Left lung (tissue), 10 donors: Measurements from ENCODE around the gene PREX1. TPM values are rescaled to one million over a fixed set of nuclear protein-coding genes. Genes with fewer than 3 reads are reported as not detected.

Source experiments
- ATAC-seq: fragments of 200-7000 bp; cut with Tn5 transposase; one replicate; pipeline ENCODE4 v1.9.1; 2020; ENCODE audit warnings: moderate library complexity
- DNase-seq, 4 donors: peaks; one replicate each; pipeline ENCODE4 v3.0.0-alpha.2; 2013 to 2020
- H3K27ac ChIP-seq, 2 donors: fragments of 200-600 bp; sonication (generic) in 1 of 2; one replicate each; pipeline versions ENCODE4 v1.5.0 to v1.8.0; 2020 to 2021
- H3K27me3 ChIP-seq, 2 donors: fragments of 200-600 bp; sonication (generic) in 1 of 2; one replicate each; pipeline versions ENCODE4 v1.5.0 to v1.8.0; 2020 to 2021
- H3K36me3 ChIP-seq, 2 donors: fragments of 200-600 bp; sonication (generic) in 1 of 2; one replicate each; pipeline versions ENCODE4 v1.5.0 to v1.8.0; 2020 to 2021
- H3K4me1 ChIP-seq, 2 donors: fragments of 200-600 bp; one replicate each; pipeline ENCODE4 v1.8.0; 2021
- H3K4me3 ChIP-seq, 2 donors: fragments of 200-600 bp; sonication (generic) in 1 of 2; one replicate each; pipeline versions ENCODE4 v1.5.0 to v1.8.0; 2020 to 2021; ENCODE audit warnings: mild to moderate bottlenecking in 1 of 2
- H3K9me3 ChIP-seq, 2 donors: fragments of 200-600 bp; sonication (generic) in 1 of 2; one replicate each; pipeline versions ENCODE4 v1.5.0 to v1.8.0; 2020 to 2021
- intact Hi-C, 2 donors: fragments of 100-400 bp; cut with DNase I; formaldehyde crosslinking; loops; one replicate each; pipeline versions ENCODE4 v1.11.2 to v1.14.2; 2022
- polyA plus RNA-seq, 6 donors: library from polyadenylated mRNA; unstranded; fragments of 120-200 nt; gene quantifications; one replicate each; pipeline ENCODE4 v1.2.1, GENCODE V29; 2013; ENCODE audit not compliant: insufficient read length in 6 of 6
- total RNA-seq, 2 donors: library from RNA; stranded (reverse); fragmentation: NEBNext Ultra II Directional; extraction: Animal tissue kit (Norgen Biotek cat#: 25700); gene quantifications; one replicate each; pipeline ENCODE4 v1.2.1, GENCODE V29; 2021
- TF ChIP-seq, protein P1 (sequence below), 2 donors: fragments of 200-600 bp; sonication (generic) in 1 of 2; IDR thresholded peaks; one replicate each; pipeline versions ENCODE4 v1.5.0 to v1.8.0; 2021; ENCODE audit warnings: antibody characterized with exemption in 2 of 2
- donor health status: DM: no; HTN: yes; CAD: no.
- donor health status: DM: no; HTN: no; CAD: no.

PREX1 gene
- total and polyA plus RNA-seq, 8 donors, result 20.3 to 111 (median 26.1) TPM

DNA sequence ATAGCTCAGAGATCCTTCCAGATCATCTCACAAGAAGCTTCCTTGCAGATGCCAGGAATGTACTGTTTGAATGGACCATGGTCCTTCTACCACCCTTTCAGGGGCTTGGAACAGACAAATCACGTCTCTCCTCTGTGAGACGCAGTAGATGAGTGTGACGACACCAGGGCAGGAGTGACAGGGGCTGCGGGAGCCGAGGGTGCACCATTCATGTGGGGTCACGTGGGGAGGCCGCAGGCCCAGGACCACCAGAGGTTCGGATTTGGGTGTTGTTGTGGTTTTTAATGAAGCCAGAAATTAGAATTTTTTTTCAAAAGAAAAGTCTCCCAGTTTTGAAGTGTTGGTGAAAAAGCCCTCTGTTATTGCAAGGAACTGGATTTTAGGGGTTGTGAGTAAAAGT lies 79.2 kb downstream of the PREX1 start:
- Histone ChIP-seq H3K27me3 (peaks cover 0 to 17% of the 10 kb centered on the region in 2 donors), H3K9me3 (no peaks in the 10 kb centered on the region), H3K4me1 (peaks cover 0 to 64% of the 10 kb centered on the region in 2 donors), H3K27ac (no peak overlapping the region), H3K4me3 (no peak overlapping the region), H3K36me3 (peaks cover 0 to 24% of the 10 kb centered on the region in 2 donors)
- TF ChIP-seq, protein P1, sequence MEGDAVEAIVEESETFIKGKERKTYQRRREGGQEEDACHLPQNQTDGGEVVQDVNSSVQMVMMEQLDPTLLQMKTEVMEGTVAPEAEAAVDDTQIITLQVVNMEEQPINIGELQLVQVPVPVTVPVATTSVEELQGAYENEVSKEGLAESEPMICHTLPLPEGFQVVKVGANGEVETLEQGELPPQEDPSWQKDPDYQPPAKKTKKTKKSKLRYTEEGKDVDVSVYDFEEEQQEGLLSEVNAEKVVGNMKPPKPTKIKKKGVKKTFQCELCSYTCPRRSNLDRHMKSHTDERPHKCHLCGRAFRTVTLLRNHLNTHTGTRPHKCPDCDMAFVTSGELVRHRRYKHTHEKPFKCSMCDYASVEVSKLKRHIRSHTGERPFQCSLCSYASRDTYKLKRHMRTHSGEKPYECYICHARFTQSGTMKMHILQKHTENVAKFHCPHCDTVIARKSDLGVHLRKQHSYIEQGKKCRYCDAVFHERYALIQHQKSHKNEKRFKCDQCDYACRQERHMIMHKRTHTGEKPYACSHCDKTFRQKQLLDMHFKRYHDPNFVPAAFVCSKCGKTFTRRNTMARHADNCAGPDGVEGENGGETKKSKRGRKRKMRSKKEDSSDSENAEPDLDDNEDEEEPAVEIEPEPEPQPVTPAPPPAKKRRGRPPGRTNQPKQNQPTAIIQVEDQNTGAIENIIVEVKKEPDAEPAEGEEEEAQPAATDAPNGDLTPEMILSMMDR (IDR thresholded peaks at IDR 0.05), result no peak
- ATAC-seq (no peak), DNase-seq (no peak)
- intact Hi-C loops, result no loop called here

DNA sequence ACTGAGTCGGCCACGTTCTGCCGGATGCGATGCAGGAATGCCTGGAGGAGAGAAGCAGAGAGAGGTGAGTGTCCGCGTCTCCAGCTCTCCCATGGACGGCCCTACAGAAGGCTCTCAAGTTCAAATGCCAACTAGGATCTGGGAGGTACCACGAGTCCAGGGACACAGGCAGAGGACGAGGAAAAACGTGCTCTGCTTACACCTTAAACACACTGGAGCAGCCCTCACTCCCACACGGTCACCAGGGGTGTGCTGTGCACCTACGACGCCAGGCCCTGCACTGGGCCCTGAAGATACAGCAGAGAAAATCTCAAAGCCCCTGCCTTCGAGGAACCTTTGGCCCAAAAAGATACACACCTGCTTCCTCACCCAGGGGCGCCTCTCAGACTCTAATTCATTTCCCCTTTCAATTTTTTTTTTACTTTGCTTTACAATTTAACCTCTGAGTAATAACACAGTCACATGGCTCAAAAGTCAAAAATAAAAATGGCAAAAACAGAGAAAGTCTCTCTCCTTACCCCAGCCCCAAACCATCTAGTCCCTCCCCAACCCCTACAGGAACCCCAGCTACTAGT lies 79.9 kb downstream of the PREX1 start:
- H3K9me3 ChIP-seq, result no peaks in the 10 kb centered on the region
- peaks cover 0 to 30% of the 10 kb centered on the region in 2 donors for H3K36me3 ChIP-seq
- H3K4me3 ChIP-seq, result no peak overlapping the region
- H3K4me1 ChIP-seq, result peaks cover 0 to 57% of the 10 kb centered on the region in 2 donors
- TF ChIP-seq, protein P1 (IDR thresholded peaks at IDR 0.05), result no peak
- no peak for ATAC-seq
- intact Hi-C loops, result no loop called here
- DNase-seq, result no peak
- peaks cover 0 to 17% of the 10 kb centered on the region in 2 donors for H3K27me3 ChIP-seq
- peak overlapping the region in 1 of 2 donors; percentile 16 for H3K27ac ChIP-seq

- Histone ChIP-seq H3K36me3 (peaks cover 0 to 53% of the 10 kb centered on the region in 2 donors), H3K27me3 (peaks cover 0 to 7% of the 10 kb centered on the region in 2 donors), H3K27ac (no peak overlapping the region), H3K9me3 (no peaks in the 10 kb centered on the region), H3K4me1 (peaks cover 0 to 35% of the 10 kb centered on the region in 2 donors), H3K4me3 (no peak overlapping the region)
- TF ChIP-seq, protein P1 (IDR thresholded peaks at IDR 0.05), result no peak
- ATAC-seq (no peak), DNase-seq (no peak)
- intact Hi-C loops, result no loop called here
Observed at GRCh38 chr20:48745330-48745729, 82.5 kb downstream of the PREX1 start.

GRCh38 chr20:48744515-48744914 lies 83.3 kb downstream of the PREX1 start:
- Histone ChIP-seq H3K9me3 (no peaks in the 10 kb centered on the region), H3K27ac (peak overlapping the region in 1 of 2 donors; percentile 8)
- TF ChIP-seq, protein P1 (IDR thresholded peaks at IDR 0.05), result no peak

GRCh38 chr20:48743807-48744206 lies 84.0 kb downstream of the PREX1 start:
- no peak overlapping the region for H3K4me3 ChIP-seq
- H3K9me3 ChIP-seq, result no peaks in the 10 kb centered on the region
- peaks cover 0 to 7% of the 10 kb centered on the region in 2 donors for H3K27me3 ChIP-seq
- H3K4me1 ChIP-seq, result peaks cover 0 to 35% of the 10 kb centered on the region in 2 donors
- no peak overlapping the region for H3K27ac ChIP-seq
- intact Hi-C loops, result no loop called here
- DNase-seq (no peak), ATAC-seq (no peak)
- TF ChIP-seq, protein P1 (IDR thresholded peaks at IDR 0.05), result no peak
- H3K36me3 ChIP-seq, result peaks cover 0 to 61% of the 10 kb centered on the region in 2 donors

More at GRCh38 chr20:48744515-48744914, 83.3 kb downstream of the PREX1 start:
- Histone ChIP-seq H3K36me3 (peaks cover 0 to 61% of the 10 kb centered on the region in 2 donors), H3K4me1 (peaks cover 0 to 35% of the 10 kb centered on the region in 2 donors), H3K4me3 (no peak overlapping the region), H3K27me3 (peaks cover 0 to 7% of the 10 kb centered on the region in 2 donors)
- ATAC-seq (no peak), DNase-seq (no peak)
- intact Hi-C loops, result no loop called here
